Hepatocyte (in vitro differentiated cells): Measurements from ENCODE around the gene RPS6KA5.

Experiments used
- EZH2 ChIP-seq: fragments of 200-600 bp; sonication (generic); IDR thresholded peaks from 2 replicates; pipeline ENCODE4 v1.6.1; 2016; ENCODE audit warnings: antibody characterized with exemption, mild to moderate bottlenecking, borderline replicate concordance
- TF ChIP-seq, protein P1 (sequence below): fragments of 200-600 bp; sonication (generic); IDR thresholded peaks from 2 replicates; pipeline ENCODE4 v1.5.1; 2016; ENCODE audit warnings: antibody characterized with exemption, mild to moderate bottlenecking; ENCODE audit not compliant: poor library complexity

DNA sequence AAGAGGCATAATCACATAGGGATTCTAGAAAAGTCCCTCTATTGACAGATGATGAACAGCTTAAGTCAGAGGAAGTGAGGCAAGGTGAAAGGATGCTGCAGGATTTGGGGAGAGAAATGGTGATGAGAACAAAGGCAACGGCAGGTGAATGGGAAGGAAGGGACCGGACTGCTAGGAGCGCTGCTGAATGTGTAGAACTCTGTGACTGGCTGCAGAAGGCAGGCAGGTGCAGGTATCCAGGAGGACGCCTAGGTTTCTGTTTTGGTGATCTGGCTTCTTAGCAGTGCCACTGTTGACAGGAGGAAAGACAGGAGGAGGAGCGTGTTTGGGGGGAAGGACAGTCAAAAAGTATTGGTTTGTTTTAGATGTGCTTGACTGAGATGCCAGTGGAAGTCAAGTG is 185.8 kb downstream of the RPS6KA5 start:
- TF ChIP-seq, protein P1, sequence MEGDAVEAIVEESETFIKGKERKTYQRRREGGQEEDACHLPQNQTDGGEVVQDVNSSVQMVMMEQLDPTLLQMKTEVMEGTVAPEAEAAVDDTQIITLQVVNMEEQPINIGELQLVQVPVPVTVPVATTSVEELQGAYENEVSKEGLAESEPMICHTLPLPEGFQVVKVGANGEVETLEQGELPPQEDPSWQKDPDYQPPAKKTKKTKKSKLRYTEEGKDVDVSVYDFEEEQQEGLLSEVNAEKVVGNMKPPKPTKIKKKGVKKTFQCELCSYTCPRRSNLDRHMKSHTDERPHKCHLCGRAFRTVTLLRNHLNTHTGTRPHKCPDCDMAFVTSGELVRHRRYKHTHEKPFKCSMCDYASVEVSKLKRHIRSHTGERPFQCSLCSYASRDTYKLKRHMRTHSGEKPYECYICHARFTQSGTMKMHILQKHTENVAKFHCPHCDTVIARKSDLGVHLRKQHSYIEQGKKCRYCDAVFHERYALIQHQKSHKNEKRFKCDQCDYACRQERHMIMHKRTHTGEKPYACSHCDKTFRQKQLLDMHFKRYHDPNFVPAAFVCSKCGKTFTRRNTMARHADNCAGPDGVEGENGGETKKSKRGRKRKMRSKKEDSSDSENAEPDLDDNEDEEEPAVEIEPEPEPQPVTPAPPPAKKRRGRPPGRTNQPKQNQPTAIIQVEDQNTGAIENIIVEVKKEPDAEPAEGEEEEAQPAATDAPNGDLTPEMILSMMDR, result no peak
- TF ChIP-seq EZH2, result no peak
